Hematopoietic multipotent progenitor cell (in vitro differentiated cells): ENCODE data around the gene PTPRK. TPM values are rescaled to one million over a fixed set of nuclear protein-coding genes. Genes with fewer than 3 reads are reported as not detected.
A peak's percentile ranks its signal among the peaks of the same experiment; 100 is the strongest.

Experiments used
- DNase-seq, 3 donors: peaks; one replicate each; pipeline ENCODE4 v3.0.0-alpha.2; 2011 to 2015; ENCODE audit warnings: low read depth in 2 of 3, low spot score in 2 of 3
- total RNA-seq: library from RNA; depleted of rRNA; stranded (reverse); fragments of >200 nt; gene quantifications from one replicate; pipeline ENCODE4 v1.2.3, GENCODE V29; 2012

Gene PTPRK
- 0.81 TPM for total RNA-seq

DNA sequence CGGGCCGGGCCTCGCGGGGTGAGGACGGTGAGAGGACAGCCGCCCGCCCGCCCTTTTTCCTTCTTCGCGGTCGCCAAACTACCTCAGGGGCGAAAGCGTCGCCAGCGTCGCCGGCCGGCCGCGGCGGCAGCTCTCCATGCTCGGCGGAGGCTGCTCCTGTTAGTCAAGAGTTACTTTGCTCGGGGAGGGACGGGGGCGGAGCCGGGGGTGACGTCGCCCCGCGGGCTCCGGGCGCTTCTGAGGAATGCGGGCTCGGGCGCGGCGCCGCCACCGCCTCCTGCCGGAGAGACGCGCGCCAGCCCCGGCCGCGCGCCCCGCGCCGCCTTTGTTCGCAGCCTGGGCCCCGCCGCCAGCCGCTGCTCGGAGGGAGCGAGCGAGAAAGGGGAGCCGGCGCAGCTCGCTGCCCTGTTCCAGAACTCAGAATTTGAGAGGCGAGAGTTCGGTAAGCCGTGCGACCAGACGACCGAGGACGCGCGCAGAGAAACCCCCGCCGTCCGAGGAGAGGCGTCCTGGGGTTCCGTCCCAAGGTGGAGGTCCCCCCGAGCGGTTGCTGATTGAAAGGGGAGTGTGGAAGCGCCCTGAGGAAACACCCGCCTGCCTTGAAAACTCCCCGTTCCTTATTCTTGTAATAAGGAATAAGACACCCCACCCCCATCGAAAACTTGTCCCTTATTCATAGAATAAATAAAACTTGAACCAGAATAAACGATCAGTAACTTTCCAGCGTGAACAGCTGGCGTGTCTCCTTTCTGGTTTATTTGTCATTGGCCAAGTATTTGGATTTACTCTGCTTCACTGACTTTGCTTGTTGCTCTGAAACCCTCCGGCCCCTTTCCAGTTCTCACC is at the start of gene PTPRK:
PTPRK (minus strand) TSS at position 164 of the 846 bp plus-strand sequence. CDS start 241 bp downstream, outside the sequence.
- DNase-seq = peak; percentile 63 to 87 (median 86)

DNA sequence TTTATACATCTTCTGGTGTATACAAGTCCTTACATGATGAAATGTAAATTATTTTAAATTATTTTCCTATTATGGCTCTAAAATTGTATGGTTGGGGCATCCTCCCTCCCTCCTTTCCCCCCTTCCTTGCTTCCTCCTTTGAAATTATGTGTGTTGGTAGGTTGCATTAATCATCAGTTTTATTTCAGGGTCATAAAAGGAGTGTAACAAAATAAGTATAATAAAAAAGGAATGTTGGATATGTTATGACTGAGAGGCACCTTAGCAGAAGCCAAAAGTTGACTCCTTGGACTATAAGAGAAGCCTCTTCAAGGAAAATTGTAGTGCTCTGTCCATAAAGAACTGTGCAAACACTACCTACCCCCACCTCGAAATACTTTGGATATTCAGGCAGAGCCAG is 46.6 kb upstream of the PTPRK start:
- no peak for DNase-seq

DNA sequence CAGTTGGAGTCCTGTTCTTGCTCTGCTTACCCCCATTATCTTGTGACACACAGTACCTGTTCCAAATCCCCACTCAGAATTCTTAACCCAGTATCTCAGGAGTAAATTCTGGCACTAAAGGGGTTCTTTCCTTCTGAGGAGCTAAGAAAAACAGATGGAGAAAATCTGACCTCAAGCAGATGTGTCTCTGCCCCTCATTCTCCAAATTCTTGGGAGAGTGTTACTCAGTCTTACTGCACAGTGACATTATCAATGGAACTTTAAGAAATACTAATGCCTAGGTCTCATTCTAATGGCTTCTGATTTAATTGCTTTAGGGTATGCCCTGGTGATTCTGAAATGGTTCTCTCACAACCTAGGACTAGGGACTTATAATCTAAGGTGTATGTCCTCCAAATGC is 40.6 kb upstream of the PTPRK start:
- DNase-seq = no peak

DNA sequence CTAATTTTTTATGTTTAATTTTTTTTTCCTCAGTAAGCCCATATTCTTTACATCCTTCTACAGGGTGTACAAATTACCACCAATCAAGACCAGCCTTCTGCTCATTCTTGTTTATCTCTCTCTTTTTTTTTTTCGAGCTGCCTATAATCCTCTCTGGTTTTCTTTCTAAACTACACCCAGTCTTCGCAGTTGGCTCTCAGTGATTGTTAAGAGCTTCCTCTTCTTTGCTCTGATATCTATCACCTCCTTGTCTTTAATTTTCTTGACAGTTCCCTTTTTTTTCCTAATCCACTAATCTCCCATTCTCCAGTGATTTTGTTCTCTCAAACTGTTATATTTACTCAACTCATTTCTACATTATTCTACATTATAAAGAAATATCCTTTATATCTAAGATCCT is 38.5 kb upstream of the PTPRK start:
- DNase-seq = no peak

DNA sequence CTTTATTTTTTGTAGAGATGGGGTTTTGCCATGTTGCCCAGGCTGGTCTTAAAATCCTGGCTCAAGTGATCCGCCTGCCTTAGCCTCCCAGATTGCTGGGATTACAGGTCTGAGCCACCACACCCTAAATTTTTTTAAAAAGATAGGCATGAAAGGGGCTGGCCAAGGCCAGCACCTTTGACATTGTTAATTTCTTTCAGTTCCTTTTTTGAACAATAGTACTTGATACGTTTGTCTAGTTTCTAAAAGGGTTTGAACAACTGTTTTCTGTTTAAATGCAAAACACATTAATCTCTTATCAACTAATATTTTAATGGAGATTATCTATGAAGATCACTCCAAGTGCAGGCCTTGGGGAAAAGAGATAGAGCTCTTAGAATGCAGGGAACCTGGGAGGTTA is 37.6 kb upstream of the PTPRK start:
- DNase-seq = no peak

DNA sequence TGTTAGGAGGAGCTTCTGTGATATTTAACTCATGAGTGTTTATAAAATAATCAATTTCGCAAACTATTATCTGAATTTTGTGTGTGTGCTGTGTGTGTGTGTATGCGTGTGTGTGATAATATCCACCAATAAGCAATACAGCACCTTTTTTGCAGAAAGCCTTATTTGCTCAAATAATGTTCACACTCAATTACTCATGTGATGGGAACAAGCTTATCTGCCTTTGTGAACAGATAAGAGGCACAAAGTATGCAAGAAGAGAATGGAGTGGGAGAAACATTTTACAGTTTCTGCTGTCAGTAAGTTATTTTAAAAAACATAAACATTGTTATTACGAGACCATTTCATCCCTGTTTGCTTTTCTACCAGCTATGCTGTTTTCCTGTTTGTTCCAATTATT is 36.7 kb upstream of the PTPRK start:
- DNase-seq = no peak

DNA sequence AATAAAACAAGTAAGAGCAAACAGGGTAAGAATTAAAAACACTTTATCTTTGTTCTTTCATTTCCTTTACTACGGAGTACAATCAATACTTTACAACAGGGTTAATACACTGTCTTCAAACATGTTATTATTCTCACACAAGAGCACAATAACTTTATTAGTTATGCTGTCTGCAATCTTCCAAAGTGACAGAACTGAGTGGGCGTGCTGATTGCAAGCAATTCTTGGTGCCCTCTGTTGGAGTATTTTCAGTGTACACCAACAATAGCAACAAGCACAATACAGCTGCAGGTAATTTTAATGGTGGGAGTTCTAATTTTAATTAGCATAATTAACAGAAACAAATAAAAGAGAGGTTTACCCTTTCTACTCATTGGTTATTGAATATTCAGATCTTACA is 33.9 kb upstream of the PTPRK start:
- no peak for DNase-seq

DNA sequence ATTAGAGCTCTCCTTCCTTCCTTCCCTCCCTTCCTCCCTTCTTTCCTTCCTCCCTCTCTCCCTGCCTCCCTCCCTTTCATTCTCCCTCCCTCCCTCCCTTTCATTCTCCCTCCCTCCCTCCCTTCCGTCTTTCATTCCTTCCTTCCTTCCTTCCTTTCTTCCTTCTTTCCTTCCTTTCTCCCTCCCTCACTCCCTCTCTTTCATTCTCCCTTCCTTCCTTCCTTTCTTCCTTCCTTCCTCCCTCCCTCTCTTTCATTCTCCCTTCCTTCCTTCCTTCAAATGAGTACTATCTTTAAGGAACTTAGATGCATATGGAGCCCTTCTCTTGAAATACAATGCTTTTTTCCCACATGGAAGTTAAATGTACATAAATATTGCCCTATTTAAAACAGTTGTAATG is 20.9 kb upstream of the PTPRK start:
- DNase-seq = no peak

DNA sequence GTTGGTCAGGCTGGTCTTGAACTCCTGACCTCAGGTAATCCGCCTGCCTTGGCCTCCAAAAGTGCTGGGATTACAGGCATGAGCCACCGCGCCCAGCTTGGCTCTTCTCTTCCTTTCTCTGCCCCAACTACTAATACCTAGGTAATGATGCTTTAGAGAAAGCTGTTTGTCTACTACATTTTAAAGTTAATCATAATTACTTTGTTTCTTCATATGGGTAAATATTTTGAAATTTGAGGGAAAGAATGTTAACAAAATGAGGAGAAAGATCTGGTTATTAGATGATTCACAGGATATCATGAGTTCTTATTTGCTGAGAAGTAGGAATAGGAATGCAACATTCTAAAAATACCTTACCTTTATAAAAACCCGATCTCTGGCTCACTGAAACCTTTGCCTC is 18.4 kb upstream of the PTPRK start:
- DNase-seq = no peak

DNA sequence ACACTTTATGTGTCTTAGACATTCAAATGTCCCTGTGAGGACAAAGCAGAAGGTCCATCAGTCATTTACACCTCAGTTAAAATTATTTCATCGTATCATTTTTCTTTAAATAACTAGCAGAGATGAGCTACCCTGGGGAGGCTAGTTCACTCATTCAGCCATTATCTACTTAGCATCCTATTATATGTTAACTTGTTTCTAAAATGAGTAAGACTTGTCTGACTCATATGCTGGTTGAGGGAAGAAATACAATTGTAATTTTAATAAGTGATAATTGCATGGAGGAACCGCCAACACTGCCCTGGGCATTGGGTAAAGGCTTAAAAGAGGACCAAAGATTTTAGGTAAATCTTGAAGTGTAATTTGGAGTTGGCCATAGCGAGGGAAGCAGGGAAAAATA is 12.4 kb upstream of the PTPRK start:
- no peak for DNase-seq

DNA sequence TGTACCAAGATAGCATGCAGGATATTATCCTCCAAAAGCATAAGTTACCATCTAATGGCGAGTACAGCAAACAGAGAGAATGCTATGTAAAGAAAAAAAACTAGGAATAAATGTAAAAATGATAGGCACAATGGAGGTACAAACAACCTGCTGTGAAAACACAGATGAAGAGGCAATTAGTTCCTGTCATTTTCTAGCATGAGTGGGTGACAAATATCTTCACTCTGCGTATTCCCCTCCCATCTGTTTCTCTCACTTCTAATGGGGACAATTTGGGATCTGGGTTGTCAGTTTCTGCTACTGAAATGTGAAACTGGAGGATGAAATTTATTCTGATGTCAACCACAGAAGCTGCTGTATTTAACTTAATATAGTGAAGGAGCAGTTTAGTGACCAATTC is 11.7 kb upstream of the PTPRK start:
- DNase-seq = no peak

DNA sequence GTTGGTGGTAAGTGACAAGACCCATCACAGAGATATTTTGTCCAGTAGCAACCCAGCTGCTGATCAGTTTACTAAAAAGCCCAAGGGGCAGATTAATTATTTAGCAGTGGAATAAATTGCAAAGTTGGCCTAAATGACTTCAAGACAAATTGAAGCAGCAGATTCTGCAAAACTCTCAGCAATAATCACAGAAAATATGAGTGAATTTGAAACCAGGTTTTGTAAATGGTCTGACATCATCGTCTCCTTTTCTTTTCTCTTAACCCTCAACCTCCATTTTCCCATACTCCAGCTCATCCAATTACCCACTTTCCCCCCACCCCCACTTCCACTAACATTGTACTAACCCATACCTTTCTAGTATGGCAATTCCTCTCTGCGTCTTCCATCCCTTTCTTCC is 11.3 kb upstream of the PTPRK start:
- no peak for DNase-seq

DNA sequence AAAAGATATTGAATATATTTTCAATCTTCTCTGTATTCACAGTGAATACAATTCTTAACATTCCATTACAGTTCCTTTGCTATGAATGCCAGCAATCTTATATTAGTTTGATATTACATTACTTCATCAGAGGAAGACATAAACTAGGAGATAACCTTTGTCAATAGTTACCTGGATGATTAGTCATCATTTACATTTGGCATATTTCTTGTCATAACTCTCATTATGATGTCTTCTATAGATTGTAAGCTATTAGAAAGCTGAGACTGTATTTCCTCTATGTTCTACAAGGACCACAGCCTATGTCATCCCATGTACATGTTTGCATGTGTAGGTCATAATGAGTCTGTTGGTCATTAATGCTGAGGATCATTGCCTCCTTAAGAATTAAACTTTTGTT is 7.8 kb upstream of the PTPRK start:
- DNase-seq = no peak

DNA sequence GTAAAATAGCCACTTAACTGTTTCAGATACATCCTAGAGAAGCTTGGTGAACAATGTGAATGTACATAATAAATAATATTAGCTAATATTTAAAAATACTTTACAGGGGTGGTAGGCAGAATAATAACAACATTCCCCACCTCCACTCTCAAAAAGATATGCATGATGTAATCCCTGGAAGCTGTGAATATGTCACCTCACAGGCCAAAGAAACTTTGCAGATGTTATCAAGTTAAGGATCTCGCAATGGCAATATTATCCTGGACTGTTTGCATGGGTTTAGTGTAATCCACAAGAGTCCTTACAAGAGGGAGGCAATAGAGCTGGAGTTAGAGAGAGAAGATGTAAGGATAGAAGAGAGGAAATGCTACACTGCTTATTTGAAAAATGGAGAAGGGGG is 7.0 kb upstream of the PTPRK start:
- DNase-seq = no peak

DNA sequence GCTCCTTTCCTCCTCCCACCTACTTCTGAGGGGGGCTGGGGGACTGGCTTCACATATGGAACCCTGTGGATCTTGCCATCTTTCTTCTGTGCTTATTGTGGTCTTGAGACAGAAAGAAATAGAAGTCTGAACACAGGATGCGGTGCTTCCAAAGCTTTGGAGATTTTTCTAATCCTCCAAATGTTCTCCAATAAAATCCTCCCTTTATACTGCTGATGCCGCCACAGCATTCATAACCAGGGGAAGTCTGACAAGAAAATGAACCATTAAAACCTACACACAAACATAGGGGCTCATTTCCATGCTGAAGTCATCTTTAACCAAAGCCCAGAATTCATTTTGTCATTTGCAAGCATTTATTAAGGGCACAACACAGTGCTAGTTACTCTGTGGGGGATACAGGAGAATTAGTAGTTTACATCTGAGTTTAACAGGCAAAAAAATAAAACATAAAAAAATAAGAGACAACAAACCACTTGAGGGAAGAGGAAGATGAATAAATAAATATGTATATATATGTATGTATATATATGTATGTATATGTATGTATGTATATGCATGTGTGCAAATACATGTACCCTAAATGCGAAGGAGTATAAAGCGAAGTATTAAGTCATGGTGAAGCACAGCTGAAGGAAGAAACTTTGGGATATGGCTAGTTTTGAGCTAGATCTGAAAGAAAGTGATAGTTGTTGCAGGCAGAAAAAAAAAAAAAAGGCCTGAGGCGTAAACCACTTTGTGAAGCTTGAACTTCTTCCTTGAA is 5.9 kb upstream of the PTPRK start:
- DNase-seq = no peak

DNA sequence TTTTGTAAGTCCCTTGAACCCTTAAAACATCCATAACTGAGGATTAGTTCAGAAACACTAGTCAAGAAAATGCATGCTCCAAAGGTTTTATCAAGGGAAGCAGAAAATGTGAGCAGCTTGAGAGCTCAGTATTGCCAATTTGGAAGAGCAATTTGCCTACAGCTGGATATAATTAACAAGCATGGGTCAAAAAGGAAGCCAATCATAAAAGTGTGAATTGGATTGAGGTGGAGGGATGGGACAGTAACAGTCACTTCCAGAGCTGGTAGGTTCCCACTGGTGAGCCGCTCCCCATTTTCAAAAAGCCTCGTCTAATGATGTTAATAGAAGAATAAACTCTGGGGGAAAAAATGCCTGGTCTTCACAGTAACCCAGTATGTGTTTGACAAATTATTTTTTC is 5.0 kb upstream of the PTPRK start:
- DNase-seq = no peak

DNA sequence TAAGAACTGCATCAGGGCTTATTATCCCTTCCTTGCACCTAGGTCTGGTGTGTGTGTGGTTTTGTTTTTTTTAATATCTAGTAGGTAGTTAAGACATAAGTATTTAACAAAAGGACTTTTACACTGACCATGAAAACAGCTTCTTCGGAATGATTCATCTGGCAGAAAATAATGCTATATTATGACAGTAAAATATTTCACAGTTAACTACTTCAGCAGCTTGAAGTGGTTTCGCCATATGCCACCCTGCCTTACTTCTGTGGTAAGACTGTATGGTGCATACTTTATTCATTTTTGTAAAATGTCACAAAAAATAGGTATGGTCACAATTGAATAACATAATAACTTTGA is 858 bp upstream of the PTPRK start:
- no peak for DNase-seq

DNA sequence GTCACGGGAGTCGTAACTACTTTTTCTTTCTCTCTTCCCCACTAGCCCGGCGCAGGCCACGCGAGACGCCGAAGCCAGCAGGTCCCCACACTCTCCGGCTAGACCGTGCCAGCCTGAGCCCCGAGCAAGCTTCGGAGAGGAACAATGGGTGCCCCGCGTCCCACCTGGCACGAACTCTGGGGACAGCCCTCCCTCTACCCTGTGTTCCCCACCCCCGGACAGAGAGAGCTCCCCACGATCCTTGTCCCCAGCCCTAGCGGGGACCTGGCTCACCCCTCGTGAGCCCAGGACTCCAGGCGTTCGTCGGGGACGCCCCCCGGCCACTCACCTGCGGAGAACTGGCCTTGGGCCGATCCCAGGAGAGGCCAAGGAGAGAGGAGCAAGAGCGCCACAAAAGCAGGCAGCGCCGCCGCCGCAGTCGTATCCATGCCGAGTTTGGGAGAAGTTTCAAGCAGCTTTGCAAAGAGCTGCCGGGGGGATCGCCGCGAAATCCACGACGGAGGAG is 416 bp downstream of the PTPRK start:
- peak; percentile 9 to 42 (median 19) for DNase-seq

DNA sequence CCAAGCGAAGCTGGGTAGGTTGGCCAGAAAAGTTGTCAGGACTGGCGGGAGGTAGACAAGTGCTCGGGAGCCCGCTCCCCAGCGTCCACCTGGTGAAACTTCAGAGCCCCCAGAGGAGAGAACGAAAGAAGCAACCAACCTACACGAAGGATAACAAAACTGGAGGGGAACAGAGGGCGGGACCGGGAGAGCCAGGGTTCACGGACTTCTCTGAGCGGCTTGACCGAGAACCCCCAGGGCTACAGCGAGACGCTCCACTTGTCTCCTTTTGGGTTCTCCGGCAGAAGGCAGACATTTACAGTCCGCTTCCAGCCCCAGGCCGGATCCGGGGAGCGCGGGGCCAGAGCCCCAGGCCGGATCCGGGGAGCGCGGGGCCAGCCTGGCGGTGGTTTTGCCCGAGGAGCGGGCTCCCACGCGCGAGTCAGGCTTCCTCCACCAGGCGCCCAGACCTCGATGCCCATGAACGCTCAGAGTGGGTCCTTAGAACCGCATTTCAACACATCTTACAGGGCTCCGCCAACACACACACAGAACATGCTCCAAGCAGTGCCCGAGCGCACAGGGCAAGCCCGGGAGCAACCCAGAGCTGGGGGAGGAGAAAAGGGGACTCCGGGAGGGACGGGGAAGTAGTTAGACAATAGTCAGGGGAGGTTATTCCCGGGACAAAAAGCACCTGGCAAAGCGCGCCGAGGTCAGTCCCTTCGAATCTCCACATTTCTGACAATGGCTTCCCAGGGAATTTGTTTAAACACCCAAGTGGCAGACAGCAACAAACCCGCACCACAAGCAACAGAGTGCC is 1.1 kb downstream of the PTPRK start:
- DNase-seq = peak; percentile 4 to 42 (median 24)

DNA sequence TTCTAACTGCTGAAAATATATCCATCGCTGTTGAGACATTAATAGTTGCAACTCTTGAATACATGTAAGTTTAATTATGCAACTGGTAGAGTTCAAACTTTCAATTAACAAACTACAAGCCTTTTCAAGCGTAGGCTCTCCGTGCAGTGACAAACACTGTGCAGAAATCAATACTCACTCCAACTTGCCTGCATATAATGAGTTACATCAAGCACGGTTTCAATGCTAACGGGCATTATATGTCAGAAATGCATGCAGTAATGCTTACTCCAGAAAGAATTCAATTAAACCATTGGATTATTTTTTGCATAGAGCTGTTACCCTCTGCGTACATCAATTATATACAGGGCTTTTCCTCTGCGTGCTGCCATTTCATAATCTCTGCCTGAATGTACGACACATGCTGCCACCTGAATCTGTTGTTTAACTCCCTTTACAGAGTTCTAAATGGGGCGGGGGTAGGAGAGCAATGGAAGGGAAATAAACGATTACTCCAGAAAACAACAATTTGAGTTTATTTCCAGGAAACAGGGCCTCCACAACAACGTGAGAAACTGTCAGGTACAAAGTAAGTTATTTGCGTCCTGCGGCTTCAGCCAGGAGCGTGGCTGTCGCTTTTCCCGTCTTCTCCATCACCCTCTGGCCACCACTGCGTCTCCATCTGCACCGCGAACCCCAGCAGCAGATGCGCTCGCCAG is 1.8 kb downstream of the PTPRK start:
- DNase-seq = peak; percentile 4 to 28 (median 9)

DNA sequence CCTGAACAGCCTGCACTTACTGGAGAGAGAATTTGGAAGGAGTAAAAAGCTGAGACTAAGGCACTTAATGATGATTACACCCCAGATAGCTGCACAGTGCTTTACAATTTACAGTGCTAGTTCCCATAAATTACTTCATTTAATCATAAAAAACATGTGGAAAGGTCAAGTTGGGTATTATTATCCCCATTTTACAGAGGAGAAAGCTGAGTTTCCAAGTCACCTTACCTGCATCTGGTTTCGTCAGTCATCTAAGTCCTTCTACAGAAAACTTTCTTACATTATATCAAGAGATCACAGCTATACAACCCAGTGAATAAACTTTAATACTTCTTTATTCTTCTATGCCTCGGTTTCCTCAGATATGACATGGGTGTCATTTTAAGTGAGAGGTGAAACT is 3.3 kb downstream of the PTPRK start:
- DNase-seq = no peak
